ENCODE data around the gene TMEM131. TPM values are rescaled to one million over a fixed set of nuclear protein-coding genes. Genes with fewer than 3 reads are reported as not detected.

The TMEM131 gene
- total RNA-seq, 1 donor from 2014 or later = 36.6 TPM

DNA sequence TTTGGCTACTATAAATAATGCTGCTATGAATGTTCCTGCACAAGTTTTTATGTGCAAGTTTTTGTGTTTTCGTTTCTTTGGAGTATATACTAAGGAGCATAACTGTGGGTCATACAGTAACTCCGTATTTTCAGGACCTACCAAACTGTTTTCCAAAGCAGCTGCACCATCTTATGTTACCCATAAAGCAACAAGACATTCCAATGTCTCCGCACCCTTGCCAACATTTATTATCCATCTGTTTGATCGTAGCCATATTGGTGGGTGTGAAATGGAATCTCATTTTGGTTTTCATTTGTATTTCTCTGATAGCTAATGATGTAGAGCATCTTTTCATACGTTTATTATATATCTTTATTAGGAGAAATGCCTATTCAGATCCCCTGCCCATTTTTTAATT lies 13.8 kb downstream of the TMEM131 start:
- no peak overlapping the region for H3K27ac Mint-ChIP-seq (ENCODE audit: unreplicated experiment)
- no peaks in the 10 kb centered on the region for H3K27me3 Mint-ChIP-seq (ENCODE audit: unreplicated experiment)
- TF ChIP-seq, protein P1, sequence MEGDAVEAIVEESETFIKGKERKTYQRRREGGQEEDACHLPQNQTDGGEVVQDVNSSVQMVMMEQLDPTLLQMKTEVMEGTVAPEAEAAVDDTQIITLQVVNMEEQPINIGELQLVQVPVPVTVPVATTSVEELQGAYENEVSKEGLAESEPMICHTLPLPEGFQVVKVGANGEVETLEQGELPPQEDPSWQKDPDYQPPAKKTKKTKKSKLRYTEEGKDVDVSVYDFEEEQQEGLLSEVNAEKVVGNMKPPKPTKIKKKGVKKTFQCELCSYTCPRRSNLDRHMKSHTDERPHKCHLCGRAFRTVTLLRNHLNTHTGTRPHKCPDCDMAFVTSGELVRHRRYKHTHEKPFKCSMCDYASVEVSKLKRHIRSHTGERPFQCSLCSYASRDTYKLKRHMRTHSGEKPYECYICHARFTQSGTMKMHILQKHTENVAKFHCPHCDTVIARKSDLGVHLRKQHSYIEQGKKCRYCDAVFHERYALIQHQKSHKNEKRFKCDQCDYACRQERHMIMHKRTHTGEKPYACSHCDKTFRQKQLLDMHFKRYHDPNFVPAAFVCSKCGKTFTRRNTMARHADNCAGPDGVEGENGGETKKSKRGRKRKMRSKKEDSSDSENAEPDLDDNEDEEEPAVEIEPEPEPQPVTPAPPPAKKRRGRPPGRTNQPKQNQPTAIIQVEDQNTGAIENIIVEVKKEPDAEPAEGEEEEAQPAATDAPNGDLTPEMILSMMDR (IDR thresholded peaks at IDR 0.05; ENCODE audit: partially characterized antibody, unreplicated experiment) = no peak
- H3K36me3 Mint-ChIP-seq (ENCODE audit: unreplicated experiment) = peaks cover 20% of the 10 kb centered on the region
- H3K4me3 Mint-ChIP-seq (ENCODE audit: unreplicated experiment) = no peak overlapping the region
- peaks cover 7% of the 10 kb centered on the region for H3K9me3 Mint-ChIP-seq (ENCODE audit: unreplicated experiment)
- H3K4me1 Mint-ChIP-seq (ENCODE audit: low read depth, unreplicated experiment) = no peaks in the 10 kb centered on the region
- no peak for DNase-seq

DNA sequence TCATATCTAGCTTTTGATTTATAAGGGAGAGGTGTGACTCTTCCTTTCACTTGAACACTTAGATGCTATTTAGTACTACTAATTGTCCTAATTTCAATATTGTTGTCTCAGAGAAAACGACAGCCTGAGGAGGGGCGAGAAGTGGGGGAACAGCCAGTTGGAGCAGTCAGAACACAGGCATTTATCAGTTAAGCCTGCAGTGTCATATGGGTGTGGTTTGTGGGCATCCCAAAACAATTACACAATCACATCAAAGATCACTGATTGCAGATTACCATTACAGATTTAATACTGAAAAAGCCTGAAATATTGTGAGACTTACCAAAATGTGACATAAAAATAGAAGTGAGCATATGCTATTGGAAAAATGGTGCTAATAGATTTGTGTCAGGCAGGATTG lies 15.8 kb downstream of the TMEM131 start:
- H3K36me3 Mint-ChIP-seq (ENCODE audit: unreplicated experiment) = peaks cover 25% of the 10 kb centered on the region
- no peaks in the 10 kb centered on the region for H3K4me1 Mint-ChIP-seq (ENCODE audit: low read depth, unreplicated experiment)
- DNase-seq = no peak
- H3K27ac Mint-ChIP-seq (ENCODE audit: unreplicated experiment) = no peak overlapping the region
- H3K4me3 Mint-ChIP-seq (ENCODE audit: unreplicated experiment) = no peak overlapping the region
- H3K27me3 Mint-ChIP-seq (ENCODE audit: unreplicated experiment) = no peaks in the 10 kb centered on the region
- H3K9me3 Mint-ChIP-seq (ENCODE audit: unreplicated experiment) = peaks cover 7% of the 10 kb centered on the region
- TF ChIP-seq, protein P1 (IDR thresholded peaks at IDR 0.05; ENCODE audit: partially characterized antibody, unreplicated experiment) = no peak

DNA sequence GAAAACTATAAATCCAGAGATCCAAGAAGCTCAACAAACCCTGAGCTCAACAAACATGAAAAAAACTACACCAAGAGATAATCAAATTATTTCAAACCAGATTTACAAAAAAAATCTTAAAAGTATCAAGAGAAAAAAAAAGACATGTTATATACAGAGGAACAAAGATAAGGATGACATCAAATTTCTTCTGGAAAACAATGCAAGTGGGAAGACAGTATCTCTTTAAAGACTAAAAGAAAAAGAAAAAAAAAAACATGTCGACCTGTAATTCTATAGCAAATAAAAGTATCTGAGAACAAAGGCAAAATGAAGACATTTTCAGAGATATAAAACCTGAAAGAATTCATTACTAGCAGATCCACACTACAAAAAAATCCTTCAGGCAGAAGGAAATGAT lies 21.3 kb downstream of the TMEM131 start:
- Mint-ChIP-seq H3K36me3 (ENCODE audit: unreplicated experiment) (peaks cover 37% of the 10 kb centered on the region), H3K4me1 (ENCODE audit: low read depth, unreplicated experiment) (no peaks in the 10 kb centered on the region), H3K27ac (ENCODE audit: unreplicated experiment) (no peak overlapping the region), H3K4me3 (ENCODE audit: unreplicated experiment) (no peak overlapping the region), H3K27me3 (ENCODE audit: unreplicated experiment) (peaks cover 1% of the 10 kb centered on the region), H3K9me3 (ENCODE audit: unreplicated experiment) (peaks cover 7% of the 10 kb centered on the region)
- TF ChIP-seq, protein P1 (IDR thresholded peaks at IDR 0.05; ENCODE audit: partially characterized antibody, unreplicated experiment) = no peak
- no peak for DNase-seq

DNA sequence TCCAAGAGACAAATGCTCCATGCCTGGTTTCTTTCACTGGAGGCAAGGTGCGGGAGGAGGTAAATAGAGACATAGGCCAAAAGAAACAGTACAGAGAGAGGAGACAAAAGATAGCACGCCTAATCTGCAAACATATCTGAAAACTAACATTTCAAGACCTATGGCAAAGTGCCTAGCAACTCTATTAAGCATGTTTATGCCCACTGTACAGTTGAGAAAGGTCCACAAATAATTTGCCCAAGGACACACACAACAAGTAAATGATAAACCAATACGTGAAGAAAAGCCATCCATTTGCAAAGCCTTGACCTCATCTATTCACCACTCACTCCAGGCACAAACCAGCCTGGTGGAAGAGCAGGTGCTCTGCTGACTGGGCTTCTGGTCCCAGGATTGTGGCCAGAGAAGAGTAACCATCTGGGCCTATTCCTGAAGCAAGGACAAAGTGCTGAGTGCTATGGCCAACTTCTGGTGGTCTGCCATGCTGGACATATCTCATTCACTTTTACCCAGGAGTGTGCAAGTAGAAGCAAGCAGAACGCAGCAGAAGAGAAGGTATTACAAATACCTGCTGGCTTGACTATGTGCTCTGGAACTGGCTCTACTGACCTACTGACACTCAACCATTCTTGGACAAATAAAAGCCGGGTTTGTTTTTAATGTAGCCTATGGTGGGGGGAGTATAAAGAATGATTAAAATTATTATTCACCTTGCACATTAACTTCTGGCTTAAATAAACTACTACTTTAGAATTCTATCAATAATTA lies 25.3 kb downstream of the TMEM131 start:
- Mint-ChIP-seq H3K27me3 (ENCODE audit: unreplicated experiment) (peaks cover 1% of the 10 kb centered on the region), H3K36me3 (ENCODE audit: unreplicated experiment) (peaks cover 22% of the 10 kb centered on the region), H3K27ac (ENCODE audit: unreplicated experiment) (no peak overlapping the region), H3K4me1 (ENCODE audit: low read depth, unreplicated experiment) (no peaks in the 10 kb centered on the region), H3K4me3 (ENCODE audit: unreplicated experiment) (no peak overlapping the region), H3K9me3 (ENCODE audit: unreplicated experiment) (peaks cover 5% of the 10 kb centered on the region)
- DNase-seq = no peak
- TF ChIP-seq, protein P1 (IDR thresholded peaks at IDR 0.05; ENCODE audit: partially characterized antibody, unreplicated experiment) = no peak
